Measurements from ENCODE around the gene IRF4.
"Not testable (repeated sequence)": the region's sequence is repeated elsewhere in the genome, so short reads cannot be mapped to it uniquely, and the experiment has no call there.

Gene IRF4

DNA sequence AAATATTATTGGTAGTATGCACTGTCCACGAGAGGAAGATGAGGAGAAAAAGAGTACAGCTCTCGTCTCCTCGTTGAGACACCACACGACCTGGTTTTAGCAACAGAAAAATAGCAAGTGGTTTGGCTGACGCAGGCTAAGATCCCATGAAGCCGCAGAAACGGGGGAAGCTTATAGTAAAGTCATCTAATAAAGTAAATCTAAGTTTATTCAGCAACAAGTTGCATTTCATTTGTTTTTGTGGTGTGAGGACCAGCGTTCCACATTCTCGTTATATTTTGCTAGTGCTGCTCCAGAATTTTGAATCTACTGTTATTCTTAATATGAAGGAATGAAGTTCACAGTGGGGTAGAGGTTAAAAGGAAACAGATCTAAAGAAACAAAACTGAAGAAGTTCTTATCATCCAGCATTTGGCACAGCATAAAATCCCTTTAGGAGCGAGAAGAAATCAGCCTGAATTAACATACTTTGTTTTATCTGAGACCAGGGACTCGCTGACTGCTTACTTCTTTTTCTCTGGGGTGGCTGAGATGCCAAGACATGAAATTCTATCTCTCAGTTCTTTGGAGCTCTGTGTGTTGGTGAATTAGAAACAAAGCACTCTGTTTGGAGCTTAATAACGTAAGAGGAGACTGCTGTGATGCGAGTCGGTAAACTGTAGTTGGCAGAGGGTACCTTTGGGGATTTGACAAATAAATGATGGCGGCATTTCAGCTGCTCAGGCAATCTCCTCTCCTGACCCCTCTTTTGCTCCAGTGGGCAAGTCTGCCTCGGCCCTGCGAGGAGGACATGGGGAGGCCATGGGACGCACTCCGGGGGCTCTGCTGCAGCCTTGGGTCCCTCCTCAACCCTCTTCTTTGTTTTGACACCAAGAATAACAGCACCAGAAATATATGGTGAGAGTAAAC, 24.9 kb upstream of the IRF4 start:
- no peak for DNase-seq (ENCODE audit: low read depth)

DNA sequence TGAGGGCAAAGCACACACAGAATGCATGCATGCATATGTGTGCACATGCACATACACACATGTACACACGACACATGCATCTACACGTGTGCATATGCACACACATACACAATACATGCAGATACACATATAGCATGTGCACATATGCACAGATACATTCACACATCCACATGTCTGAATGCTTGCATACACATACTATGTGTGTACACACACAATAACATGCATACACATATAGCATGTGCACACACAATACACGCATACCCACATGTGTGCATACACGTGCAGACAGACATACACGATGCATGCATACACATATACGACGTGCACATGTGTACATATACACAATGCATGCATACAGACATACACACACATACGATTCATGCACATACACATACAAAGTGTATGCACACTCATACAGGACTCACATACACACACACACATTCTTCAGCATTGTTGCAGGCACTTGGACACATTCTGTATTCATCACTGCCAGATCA, 24.2 kb upstream of the IRF4 start:
- DNase-seq (ENCODE audit: low read depth): no peak

DNA sequence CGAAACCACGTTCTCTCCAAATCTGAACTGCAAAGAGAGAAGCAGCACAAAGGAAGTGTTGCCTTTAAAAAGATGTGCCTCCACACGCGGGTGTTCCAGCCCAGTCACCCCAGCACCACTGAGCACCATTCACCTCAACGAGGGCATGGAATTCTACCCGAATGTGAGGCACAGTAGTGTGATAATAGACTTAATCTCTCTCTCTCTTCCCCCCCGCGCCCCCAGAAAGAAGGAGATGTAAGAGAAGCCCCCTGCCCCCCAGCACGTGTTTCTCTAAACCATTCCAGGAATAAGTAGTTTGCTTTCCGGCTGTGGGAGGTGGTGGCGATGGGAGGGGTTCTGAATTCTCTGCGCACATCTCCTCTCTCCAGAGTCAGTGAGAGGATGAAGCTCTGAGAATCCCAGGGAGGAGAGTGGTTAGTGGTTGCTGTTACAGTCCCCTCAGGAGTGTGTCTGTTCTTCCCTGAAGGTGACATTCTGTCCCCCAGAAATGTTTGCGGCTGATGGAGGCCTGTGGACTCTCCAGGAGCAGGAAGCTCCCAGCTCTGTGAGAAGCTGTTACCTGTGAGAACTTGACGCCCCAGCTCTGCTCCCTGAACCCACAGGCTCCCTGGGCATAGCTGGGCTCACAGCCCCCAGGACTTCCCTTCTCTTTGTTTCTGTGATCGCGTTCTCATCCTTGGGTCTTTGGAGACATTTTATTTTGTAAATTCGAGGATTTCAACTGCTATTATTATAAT, 23.5 kb upstream of the IRF4 start:
- no peak for DNase-seq (ENCODE audit: low read depth)

DNA sequence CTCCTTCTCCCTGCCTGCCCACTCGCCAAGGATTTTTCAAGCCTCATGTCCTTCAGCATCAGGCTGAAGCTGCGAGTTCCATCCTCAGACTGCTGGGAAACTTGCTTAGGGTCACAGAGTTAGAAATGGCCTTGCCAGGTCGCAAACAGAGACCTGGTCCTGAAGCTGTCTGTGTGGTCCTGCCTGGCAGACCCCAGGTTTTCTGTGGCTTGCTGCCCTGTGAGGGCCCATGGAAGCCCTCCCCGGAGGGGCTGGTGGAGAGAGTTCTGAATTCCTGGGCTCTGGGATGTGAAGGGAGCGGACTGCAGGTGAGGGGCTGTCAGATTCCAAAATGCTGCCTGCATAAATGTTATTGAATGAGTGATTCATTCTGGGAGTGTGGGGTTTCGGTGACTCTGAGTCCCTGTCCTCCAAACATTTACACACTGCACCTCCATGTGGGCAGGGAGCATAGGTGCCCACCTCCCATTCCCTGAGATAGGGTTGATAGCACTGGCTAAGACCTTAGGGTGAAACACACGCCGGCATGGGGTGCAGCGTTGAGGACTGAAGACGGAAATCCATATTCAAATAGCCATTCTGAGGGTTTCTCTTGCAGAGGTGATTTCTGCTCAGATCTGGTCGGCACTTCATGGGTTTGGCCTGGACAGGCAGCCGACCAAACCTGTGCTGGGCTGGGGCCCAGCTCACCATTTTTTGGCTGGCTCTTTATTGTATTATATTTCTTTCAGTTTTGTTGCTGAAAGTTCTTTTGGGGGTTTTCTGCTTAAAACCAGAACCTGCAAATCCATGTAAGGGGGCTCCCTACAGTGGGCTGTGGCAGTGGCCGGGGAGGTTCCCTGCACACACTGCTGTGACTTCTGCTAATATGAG, 21.8 kb upstream of the IRF4 start:
- DNase-seq (ENCODE audit: low read depth): no peak

DNA sequence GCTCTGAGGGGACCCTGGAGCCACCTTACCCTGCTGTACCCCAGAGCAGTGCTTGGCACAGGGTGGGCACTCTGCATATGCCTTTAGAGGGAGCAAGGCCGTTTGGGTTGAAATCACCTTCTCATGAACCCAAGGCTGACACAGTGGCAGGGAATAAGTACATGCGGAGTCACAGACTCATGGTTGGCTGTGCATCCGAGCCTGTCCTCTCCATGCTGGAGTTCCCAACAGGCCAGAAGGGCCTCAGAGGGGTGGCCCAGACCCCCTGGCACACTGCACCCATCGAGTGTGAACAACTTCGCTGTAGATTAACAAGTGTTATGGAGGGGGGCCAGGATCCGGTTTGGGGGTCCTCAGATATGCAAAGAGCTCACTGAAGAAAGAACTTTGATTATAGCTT, 21.0 kb upstream of the IRF4 start:
- no peak for DNase-seq (ENCODE audit: low read depth)

DNA sequence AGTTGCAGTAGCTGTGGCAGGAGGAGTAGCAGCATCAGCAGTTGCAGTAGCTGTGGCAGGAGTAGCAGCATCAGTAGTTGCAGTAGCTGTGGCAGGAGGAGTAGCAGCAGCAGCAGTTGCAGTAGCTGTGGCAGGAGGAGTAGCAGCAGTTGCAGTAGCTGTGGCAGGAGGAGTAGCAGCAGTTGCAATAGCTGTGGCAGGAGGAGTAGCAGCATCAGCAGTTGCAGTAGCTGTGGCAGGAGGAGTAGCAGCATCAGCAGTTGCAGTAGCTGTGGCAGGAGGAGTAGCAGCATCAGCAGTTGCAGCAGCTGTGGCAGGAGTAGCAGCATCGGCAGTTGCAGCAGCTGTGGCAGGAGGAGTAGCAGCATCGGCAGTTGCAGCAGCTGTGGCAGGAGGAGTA, 19.7 kb upstream of the IRF4 start:
- DNase-seq (ENCODE audit: low read depth): not testable (repeated sequence)

DNA sequence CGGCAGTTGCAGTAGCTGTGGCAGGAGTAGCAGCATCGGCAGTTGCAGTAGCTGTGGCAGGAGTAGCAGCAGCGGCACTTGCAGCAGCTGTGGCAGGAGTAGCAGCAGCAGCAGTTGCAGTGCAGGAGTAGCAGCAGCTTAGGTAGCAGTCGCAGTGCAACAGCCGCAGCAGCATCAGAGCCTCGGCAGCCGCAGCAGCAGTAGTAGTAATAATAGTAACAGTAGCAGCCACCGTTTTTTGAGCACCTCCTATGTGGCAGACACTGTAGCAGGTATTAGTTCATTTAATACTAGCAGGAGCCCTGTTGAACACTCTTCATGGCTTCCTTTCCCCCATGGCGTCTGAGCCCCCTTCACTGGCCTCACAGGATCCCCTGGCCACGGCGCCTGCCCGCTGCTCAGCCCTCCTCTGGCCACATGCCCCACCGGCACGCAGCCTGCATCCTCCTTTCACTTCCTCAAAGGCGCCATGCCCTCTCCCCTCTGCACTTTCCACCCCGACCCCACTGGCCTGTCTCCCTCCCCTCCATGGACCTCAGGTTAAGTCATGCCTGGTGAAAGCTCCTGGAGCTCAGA, 19.1 kb upstream of the IRF4 start:
- DNase-seq (ENCODE audit: low read depth): no peak

DNA sequence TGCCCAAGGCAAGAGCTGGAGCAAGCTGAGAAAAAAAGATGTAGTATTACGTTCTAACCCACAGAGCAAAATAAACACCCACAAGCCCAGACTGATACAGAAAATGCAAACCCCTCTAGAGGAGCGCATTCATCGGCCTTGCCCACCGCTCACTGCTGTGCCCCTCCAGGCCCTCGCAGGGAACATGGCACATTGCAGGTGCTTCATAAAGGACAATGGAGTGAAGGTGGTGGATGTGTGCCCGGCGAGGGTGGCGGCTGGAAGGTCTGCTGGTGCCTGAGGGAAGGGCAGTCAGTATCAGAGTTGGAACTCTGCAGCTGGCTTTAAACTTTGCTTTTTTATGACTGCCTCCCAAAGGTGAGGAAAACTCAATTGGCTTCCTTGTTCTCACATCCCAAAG, 18.5 kb upstream of the IRF4 start:
- DNase-seq (ENCODE audit: low read depth): no peak

DNA sequence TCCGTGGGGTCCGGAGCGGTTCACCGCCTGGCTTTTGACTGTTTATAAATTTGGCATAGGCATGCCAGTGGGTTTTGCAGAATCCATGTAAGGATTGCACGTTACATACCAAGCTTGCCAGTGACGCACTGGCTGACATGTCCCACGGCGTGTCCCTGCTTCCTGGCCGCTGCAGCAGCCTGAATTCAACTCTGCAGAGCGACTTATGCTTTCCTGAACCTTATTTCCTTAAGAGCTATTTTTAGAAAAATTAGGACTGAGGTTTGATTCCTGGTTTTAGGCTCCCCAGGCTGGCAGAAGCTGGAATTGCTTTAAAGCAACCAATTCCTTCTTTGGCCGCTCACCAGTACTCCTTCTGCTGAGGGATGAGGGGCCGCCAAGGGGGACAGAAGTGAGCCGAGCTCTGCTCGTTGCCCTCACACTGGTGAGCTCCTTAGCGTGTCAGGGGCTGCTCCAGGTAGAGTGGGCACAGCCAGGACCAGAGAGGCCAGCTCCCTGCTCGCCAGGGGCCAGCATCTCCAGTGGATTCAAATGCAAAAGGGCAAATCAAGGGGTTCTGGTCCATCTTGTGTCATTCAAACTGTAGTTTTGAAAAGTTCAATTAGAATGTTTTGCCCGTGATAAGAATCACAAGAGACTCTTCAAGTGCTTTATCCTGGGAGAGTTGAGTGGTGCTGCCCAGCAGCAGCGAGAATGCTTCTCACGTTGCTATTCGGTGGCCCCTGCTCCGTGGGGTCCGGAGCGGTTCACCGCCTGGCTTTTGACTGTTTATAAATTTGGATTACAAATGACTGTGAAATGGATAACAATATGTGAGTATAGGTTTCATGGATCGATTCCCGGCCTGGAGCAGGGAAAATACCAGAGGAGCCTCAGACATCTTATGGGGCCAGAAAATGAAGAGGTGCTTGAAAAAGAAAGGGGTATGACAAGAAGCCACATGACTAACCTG, 17.5 kb upstream of the IRF4 start:
- no peak for DNase-seq (ENCODE audit: low read depth)

DNA sequence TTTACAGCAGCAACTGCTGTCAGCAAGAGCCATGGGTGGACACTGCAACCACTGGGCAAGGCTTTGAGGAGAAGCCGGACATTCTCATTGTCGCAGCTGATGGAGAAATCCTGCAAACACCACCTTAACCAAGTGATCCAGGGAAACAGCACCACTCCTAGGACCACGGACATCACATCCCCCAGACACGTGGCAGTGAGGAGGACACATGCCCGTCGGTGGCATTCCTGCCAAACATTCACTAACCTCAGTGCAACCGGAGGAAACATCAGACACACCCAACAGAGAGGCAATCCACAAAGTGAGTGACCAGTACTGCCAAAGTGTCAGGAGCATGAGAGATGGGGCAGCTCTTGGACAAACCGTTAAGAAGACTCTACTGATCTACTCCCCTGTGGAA, 16.6 kb upstream of the IRF4 start:
- DNase-seq (ENCODE audit: low read depth): no peak

DNA sequence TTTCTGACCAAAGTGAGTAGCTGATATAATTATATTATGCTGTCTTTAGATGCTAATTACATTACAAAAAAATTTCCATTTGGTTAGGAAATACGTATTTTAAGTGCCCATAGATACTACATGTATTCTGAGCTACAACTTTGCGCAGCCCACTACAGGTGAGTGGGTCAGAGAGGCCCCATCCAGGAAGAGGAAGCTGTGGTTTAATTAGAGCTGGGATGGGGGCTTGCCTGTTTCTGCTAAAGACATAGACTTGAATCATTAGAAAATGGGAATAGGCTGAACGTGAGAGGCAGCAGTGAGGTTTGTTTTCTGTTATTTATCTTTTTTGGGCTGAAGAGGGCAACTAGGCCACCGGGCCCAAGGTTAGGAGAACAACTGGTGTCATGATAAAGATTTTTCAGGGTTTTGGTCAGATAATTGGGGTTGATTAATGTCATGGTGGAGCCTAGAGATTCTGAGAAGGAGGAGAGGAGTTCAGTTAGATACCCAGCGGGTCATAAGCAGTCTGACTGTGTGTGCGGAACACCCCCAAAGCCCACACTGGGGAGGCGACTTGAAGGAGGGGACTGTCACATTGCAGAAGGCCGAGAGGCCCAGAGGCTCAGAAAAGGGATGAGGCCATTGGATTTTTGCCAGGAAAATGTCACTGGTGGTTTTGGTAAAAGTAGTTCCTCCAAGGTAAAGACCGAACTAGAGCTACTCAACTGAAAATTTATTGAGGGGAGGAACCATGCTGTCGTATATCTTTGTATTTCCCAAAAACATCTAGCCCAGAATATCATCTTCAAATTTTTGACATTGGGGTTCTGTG, 14.5 kb upstream of the IRF4 start:
- DNase-seq (ENCODE audit: low read depth): no peak

DNA sequence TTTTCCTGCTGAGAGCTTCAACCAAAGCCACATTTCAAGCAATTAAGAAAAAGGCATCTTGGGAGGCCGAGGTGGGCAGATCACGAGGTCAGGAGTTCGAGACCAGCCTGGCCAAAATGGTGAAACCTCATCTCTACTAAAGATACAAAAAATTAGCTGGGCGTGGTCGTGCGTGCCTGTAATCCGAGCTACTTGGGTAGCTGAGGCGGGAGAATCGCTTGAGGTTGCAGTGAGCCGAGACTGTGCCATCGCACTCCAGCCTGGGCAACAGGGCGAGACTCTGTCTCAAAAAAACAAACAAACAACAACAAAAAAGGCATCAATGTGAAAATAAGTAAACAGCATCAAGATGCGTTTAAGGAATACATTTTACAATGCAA, 13.9 kb upstream of the IRF4 start:
- not testable (repeated sequence) for DNase-seq (ENCODE audit: low read depth)

DNA sequence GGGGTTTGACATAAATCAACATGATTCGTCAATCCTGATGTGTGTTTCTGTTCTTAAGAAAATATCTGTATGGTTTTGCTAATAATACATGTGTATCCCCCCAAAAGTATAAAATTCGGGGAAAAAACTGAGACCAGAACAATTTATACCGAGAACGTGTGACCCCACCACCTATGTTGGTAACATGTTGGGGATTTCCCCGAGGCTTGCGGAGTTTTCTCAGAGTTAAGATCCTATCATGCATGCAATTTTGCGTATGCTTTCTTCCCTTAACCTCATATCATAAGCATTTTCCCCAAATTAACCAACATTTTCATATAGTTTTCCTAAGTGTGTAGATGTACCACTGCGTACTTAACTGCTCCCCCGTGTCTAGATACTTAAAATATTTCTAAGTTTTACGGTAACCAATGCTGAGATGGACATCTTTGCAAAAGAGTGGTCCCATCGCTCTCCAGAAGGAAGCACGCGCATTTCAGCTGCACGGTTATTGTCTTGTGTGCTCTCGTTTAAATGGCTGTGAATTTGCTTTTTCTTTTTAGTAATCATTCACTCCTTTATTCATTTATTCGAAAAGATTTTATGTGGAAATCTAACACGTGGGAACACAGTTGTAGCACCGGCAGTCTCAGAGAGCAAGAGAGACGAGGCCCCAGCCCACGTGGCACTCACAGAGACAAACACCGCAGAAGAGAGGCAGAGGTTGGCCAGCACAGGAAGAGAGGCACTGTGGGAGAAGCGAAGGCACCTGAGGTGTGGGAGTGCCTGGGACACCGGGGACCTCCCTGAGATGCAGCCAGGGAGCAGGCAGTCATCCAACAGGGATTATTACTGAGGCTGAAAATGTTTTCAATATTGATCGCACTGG, 13.2 kb upstream of the IRF4 start:
- DNase-seq (ENCODE audit: low read depth): no peak

DNA sequence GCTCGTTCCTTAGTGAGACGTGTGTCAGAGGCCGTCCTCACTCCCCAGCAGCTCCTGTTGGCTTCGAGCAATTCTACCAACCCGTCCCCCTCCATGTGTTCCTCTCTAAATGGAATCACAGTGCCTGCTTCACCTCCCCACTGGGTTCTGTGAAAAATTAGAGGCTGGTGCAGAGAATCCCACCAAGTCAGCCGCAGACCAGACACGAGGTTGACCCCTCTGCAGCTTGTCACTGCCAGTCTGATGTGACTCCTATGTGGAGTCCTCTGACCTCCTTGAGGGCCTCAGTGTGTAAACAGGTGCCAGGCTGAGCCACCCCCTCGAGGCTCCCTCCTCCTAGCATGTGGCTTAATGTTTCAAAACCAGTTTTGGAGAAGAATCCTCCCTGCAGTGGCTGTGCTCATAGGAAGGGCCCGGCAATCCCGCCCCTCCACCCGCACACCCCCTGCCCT, 12.6 kb upstream of the IRF4 start:
- no peak for DNase-seq (ENCODE audit: low read depth)

DNA sequence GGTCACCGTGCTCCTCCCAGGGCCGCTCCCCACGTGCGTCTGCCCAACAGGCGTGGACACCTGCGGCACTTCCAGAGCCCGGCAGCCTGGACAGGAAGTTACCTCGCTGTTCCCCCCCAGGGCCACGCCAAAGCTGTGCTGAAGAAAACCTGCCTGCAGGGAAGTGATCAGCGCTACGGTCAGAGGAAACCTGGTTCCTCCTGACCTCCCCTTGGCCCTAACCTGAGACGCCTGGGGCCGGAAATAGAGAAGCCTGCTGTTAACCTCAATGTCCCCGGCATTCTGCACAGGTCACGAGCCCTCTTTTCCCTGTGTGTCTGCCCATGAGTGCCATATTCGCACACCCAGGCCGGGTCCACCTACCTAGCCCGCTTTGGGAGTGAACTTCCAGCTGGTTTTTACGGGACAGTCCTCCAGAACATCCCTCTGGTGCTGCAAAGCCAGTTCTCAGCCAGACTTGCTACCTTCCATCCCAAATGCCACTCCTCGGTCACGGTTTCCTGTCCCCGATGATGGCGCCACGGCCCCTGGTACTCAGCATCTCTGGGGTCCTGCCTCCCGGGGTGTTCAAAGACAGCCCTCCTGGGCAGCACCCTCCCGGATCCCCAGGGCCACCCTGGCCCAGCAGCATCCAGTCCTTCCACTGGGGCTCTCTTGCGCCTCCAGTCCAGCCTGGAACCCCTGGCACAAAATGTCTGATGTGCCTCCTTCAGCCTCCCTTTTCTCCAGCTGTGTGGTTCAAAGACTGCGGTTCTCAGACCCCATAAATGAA, 12.0 kb upstream of the IRF4 start:
- DNase-seq (ENCODE audit: low read depth): no peak

DNA sequence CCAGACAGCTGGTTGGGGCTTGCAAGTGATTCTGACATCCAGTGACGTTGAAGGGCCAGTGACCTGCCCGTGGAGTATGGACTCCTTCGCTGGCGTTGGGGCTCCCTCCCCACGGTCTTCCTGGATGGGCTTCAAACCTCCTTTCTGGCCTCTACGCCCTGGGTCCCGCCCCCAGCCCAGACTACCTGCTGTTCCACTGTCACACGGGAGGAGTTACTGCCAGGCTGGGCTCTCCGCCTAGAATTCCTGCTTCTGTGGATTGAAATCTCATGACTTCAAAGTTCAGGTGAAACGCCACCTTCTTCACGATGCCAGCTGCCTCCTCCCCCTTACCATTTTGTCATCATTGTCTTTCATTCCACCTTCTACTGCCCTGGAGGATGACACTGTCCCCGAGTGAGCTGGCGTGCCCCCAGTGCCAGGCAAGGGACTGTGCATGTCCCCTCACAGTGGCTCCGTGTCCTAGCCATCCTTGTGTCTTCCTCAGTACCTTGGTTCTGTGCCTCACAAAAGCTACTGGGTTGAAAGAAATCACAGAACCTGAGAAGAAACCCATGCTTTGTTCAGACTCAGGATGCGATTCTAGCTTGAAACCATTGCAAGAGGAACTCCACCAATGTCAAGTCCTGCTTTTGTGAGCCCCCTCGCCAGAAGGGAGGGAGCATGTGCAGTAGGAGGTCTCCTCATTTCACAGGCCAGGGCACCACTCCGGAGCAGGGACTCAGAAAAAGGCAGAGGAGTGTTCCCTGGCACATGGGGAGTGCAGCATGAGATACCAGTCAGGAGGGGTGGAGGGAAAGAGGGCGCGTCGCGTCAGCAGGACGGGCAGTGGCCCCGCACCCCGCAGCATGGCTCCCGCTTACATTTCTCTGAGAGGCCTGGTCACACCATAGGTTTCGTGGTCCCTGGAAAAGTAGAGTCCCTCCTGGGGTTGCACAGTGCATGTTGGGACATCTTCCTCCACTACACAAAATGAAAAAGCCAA, 11.0 kb upstream of the IRF4 start:
- DNase-seq (ENCODE audit: low read depth): no peak
